Inflammatory macrophage treated with lipopolysaccharide for 1 hour (primary cell): Measurements from ENCODE around the gene SFI1.
A peak's percentile ranks its signal among the peaks of the same experiment; 100 is the strongest.

Source experiments
- DNase-seq, 2 donors: peaks; one replicate each; pipeline ENCODE4 v3.0.0-alpha.2; 2020 to 2022

Gene SFI1

GRCh38 chr22:31646186-31647019, 150.1 kb downstream of the SFI1 start:
- peak; percentile 69 to 89 for DNase-seq

- no peak for DNase-seq
These were observed 150.7 kb downstream of the SFI1 start for GRCh38 chr22:31647066-31647465.

- no peak for DNase-seq
These were observed 151.4 kb downstream of the SFI1 start for GRCh38 chr22:31647523-31648320.

GRCh38 chr22:31650391-31650790, 154.1 kb downstream of the SFI1 start:
- DNase-seq = peak; percentile 31 to 41

GRCh38 chr22:31651664-31652063, 155.3 kb downstream of the SFI1 start:
- DNase-seq = no peak

- no peak for DNase-seq
These were observed 155.8 kb downstream of the SFI1 start for GRCh38 chr22:31652088-31652487.

- no peak for DNase-seq
These were observed 156.8 kb downstream of the SFI1 start for GRCh38 chr22:31652911-31653684.

- no peak for DNase-seq
These were observed 157.6 kb downstream of the SFI1 start for GRCh38 chr22:31653944-31654343.

- DNase-seq = no peak
These were observed 158.1 kb downstream of the SFI1 start for GRCh38 chr22:31654408-31654807.

GRCh38 chr22:31659246-31659645, 162.9 kb downstream of the SFI1 start:
- no peak for DNase-seq

GRCh38 chr22:31660860-31661341, 164.6 kb downstream of the SFI1 start:
- DNase-seq = peak; percentile 20 to 36

GRCh38 chr22:31661851-31662667, 165.7 kb downstream of the SFI1 start, which contains the start of gene PISD:
TSS of gene PISD (minus strand) at chr22:31662215. CDS start at chr22:31662208, 7 bp downstream.
- peak; percentile 92 to 98 for DNase-seq

GRCh38 chr22:31662668-31663037, 166.3 kb downstream of the SFI1 start:
- no peak for DNase-seq
